ENCODE results near the gene ICAM2.

DNA sequence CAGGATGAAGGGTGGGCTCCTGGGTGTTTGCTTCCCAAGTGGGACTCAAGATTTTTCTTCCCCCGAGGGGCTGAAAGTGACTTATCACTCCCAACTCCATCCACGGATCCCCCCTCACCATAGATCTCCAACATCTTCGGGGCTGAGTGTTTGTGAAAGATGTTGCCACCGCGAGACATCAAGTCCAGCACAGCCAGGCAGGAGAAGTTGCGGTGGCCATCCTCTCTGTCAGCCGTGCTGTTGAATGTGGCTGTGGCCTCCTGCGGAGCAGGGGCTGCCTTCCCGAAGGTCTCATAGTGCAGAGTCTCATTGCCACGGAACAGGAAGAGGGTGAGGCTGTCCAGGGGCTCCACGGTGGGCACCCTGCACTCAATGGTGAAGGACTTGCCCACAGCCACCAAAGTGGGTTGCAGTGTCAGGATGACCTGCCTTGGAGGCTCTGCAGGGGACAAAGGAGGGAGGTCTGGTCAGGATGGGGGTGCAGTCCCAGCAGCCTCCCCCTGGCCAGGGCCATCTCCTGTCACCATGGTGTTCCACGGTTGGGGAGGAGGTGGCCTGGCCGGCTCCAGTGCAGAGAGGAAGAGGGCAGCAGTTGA is 16.8 kb downstream of the ICAM2 start:
- TF ChIP-seq, protein P1, sequence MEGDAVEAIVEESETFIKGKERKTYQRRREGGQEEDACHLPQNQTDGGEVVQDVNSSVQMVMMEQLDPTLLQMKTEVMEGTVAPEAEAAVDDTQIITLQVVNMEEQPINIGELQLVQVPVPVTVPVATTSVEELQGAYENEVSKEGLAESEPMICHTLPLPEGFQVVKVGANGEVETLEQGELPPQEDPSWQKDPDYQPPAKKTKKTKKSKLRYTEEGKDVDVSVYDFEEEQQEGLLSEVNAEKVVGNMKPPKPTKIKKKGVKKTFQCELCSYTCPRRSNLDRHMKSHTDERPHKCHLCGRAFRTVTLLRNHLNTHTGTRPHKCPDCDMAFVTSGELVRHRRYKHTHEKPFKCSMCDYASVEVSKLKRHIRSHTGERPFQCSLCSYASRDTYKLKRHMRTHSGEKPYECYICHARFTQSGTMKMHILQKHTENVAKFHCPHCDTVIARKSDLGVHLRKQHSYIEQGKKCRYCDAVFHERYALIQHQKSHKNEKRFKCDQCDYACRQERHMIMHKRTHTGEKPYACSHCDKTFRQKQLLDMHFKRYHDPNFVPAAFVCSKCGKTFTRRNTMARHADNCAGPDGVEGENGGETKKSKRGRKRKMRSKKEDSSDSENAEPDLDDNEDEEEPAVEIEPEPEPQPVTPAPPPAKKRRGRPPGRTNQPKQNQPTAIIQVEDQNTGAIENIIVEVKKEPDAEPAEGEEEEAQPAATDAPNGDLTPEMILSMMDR (IDR thresholded peaks at IDR 0.05): no peak
- no peak for TF ChIP-seq POLR2A (IDR thresholded peaks at IDR 0.05)
- no peak for TF ChIP-seq POLR2AphosphoS5 (IDR thresholded peaks at IDR 0.05)
